ENCODE measurements around the gene LITAF.

Gene LITAF

DNA sequence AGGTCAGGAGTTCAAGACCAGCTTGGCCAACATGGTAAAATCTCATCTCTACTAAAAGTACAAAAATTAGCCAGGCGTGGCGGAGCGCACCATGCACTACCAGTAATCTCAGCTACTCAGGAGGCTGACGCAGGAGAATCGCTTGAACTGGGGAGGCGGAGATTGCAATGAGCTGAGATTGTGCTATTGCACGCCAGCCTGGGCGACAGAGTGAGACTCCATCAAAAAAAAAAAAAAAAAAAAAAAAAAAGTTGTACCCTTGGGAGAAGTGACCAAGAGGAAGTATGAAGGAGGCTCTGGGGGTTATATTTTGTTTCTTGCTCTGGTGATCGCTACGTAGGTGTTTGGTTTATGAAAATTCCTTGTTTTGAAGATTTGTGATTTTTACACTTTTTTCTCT lies 66.3 kb downstream of the LITAF start:
- TF ChIP-seq, protein P1, sequence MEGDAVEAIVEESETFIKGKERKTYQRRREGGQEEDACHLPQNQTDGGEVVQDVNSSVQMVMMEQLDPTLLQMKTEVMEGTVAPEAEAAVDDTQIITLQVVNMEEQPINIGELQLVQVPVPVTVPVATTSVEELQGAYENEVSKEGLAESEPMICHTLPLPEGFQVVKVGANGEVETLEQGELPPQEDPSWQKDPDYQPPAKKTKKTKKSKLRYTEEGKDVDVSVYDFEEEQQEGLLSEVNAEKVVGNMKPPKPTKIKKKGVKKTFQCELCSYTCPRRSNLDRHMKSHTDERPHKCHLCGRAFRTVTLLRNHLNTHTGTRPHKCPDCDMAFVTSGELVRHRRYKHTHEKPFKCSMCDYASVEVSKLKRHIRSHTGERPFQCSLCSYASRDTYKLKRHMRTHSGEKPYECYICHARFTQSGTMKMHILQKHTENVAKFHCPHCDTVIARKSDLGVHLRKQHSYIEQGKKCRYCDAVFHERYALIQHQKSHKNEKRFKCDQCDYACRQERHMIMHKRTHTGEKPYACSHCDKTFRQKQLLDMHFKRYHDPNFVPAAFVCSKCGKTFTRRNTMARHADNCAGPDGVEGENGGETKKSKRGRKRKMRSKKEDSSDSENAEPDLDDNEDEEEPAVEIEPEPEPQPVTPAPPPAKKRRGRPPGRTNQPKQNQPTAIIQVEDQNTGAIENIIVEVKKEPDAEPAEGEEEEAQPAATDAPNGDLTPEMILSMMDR (IDR thresholded peaks at IDR 0.05), result no peak

DNA sequence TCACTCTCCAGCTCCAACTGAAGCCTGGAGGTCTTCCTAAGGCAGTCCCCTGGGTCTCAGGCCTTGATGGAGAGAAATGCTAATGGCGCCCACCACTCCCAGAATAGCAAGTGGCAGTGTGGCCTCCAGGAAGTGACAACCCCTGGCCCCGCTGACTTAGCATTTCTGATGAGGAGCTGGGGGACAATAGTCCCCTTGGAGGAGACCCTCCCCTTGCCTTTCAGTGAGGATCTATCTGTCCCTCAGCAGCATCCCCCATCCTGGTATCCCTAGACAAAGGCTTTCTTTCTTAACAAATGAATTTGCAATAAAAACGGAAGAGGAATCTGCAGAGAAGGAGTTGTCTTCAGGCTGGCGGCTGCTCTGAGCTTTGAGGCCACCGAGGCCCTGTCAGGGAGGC lies 68.8 kb downstream of the LITAF start:
- TF ChIP-seq, protein P1 (IDR thresholded peaks at IDR 0.05), result no peak

DNA sequence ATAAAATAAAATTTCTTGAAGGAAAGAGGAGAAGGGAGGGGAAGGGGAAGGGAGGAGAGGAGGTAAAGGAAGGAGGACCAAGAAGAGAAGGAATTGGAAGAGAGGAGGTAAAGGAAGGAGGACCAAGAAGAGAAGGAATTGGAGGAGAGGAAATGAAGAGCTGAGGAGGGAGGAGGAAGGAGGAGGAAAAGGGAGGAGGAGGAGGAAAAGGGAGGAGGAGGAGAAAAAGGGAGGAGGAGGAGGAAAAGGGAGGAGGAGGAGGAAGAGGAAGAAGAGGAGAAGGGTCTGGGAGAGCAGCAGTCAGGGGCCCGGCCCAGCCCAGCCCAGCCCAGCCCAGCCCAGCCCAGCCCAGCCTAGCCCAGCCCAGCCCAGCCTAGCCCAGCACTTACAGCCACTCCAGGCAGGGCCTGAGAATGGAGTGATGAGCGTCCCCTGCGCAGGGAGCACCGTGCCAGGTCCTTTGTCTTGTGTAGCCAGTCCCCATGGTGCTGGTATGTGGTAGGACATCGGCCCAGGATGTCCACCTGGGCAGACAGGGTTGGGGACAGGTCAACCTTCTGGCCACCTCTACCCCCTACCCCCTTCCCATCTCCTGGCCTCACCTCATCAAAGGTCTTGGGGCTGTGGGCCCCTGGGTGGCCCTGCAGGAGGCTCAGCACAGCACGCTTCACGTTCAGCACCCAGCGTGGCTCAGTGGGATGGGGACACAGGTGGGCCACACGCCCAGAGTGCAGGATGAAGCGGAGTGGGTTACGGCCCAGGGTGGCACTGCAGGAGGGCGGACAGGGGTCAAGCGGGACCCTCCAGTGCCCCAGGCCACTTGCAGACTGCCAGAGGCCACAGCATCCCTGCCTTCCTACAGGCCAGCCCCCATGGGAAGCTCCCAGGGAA lies 70.9 kb downstream of the LITAF start:
- TF ChIP-seq, protein P1 (IDR thresholded peaks at IDR 0.05), result no peak

DNA sequence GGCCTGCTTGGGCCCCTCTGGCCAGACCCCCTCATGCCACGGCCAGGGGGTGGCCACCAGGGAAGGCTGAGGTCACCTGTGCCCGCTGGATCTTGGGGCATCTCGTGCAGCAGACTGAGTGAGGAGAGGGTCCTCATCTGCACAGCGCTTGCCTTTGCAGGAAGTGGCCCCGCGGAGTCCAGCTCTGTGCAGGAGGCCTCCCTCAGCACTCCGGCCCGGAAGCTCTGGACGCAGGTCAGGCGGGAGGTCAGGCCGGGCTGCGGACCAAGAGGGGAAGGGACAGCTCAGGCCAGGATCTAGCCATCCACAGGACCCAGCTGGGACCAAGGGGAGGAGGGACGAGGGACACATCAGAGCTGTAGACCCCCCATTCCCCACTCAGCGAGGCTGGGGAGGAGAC lies 72.4 kb downstream of the LITAF start:
- TF ChIP-seq, protein P1 (IDR thresholded peaks at IDR 0.05), result no peak

- TF ChIP-seq, protein P1 (IDR thresholded peaks at IDR 0.05), result no peak
Measured at GRCh38 chr16:11511801-11512200, 74.9 kb downstream of the LITAF start.

DNA sequence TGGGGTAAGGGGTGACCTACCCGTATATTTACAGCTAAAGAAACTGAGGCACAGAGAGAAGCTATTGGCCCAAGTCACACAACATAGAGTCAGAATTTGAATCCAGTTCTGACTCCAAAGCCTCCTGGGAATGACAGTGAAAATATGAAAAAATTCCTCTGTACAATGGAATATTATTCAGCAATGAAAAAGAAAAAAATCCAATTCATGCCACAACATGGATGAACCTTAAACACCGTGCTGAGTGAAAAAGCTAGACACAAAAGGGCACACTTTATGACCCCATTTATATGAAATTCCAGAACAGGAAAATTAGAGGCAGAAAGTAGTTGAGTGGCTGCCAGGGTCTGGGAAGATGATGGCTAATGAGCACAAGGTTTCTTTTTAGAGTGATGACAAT lies 75.4 kb downstream of the LITAF start:
- TF ChIP-seq, protein P1 (IDR thresholded peaks at IDR 0.05), result no peak

- TF ChIP-seq, protein P1 (IDR thresholded peaks at IDR 0.05), result no peak
Measured at GRCh38 chr16:11510178-11510973, 76.3 kb downstream of the LITAF start.

Data from LNCAP (cell line).